Measurements from ENCODE around the gene CHST11. TPM values are rescaled to one million over a fixed set of nuclear protein-coding genes. Genes with fewer than 3 reads are reported as not detected.

CHST11 gene
- total and polyA plus RNA-seq, 9 of the 15 experiments (the other 6 are each of a cell fraction or from before 2014, with no cell fraction given): 2.3 to 38.7 (median 15.0) TPM

GRCh38 chr12:104657726-104658484, 201.2 kb downstream of the CHST11 start:
- Histone ChIP-seq H2AFZ (ENCODE audit: low read depth, low read length) (no peak overlapping the region), H3K79me2 (ENCODE audit: control insufficient read depth, insufficient read depth, low read length) (peaks cover 9% of the 10 kb centered on the region; the same call in 1 of the 3 replicates), H3K4me1 (replicated peaks in 1 of 2; ENCODE audit: control insufficient read depth in 2 of 2, insufficient read depth in 2 of 2, low read length in 2 of 2) (no peaks in the 10 kb centered on the region; a peak in 2 of 5 replicates), H3K9ac (ENCODE audit: insufficient read depth in 1 of 2, low read depth in 2 of 2, low read length in 2 of 2) (no peak overlapping the region), H3K27ac (ENCODE audit: extremely low read depth, low read depth, low read length) (no peak overlapping the region), H3K36me3 (ENCODE audit: control insufficient read depth, insufficient read depth, low read length) (no peaks in the 10 kb centered on the region), H3K27me3 (ENCODE audit: control insufficient read depth in 2 of 2, insufficient read depth in 2 of 2, low read length in 2 of 2) (no peaks in the 10 kb centered on the region), H3K9me3 (replicated peaks; ENCODE audit: control insufficient read depth, insufficient read depth, low read depth, low read length) (no peaks in the 10 kb centered on the region), H3K4me2 (ENCODE audit: insufficient read depth, low read length) (no peak overlapping the region), H3K9me1 (ENCODE audit: control insufficient read depth, insufficient read depth, low read length) (no peaks in the 10 kb centered on the region), H4K20me1 (replicated peaks; ENCODE audit: control insufficient read depth, insufficient read depth, low read length) (peaks cover 18% of the 10 kb centered on the region), H3K4me3 (no peak overlapping the region)
- no peak for TF ChIP-seq ZNF239 (CRISPR knock-in tag; IDR thresholded peaks at IDR 0.05)
- TF ChIP-seq ZNF133 (CRISPR knock-in tag; IDR thresholded peaks at IDR 0.05): no peak
- no peak for TF ChIP-seq ZBTB1 (CRISPR knock-in tag; IDR thresholded peaks at IDR 0.05; ENCODE audit: borderline replicate concordance, low read depth)
- TF ChIP-seq CREBBP (IDR thresholded peaks at IDR 0.05; ENCODE audit: low read depth, low read length): no peak
- no peak for TF ChIP-seq POLR3A (IDR thresholded peaks at IDR 0.05; ENCODE audit: borderline replicate concordance, extremely low read depth, insufficient read depth, insufficient read length)
- TF ChIP-seq PURB (CRISPR knock-in tag; IDR thresholded peaks at IDR 0.05; ENCODE audit: low read depth): no peak
- TF ChIP-seq CREB1 (IDR thresholded peaks at IDR 0.05): no peak
- no peak for TF ChIP-seq CREB1 (CRISPR knock-in tag; IDR thresholded peaks at IDR 0.05)
- TF ChIP-seq CBX8 (IDR thresholded peaks at IDR 0.05; ENCODE audit: borderline replicate concordance, extremely low read depth, low read depth, low read length, poor library complexity, severe bottlenecking): no peak
- no peak for TF ChIP-seq SMARCA4 (IDR thresholded peaks at IDR 0.05)
- TF ChIP-seq ZNF589 (CRISPR knock-in tag; IDR thresholded peaks at IDR 0.05; ENCODE audit: low read depth): no peak
- no peak for TF ChIP-seq YY1 (IDR thresholded peaks at IDR 0.05; ENCODE audit: borderline replicate concordance in 1 of 3, control insufficient read depth in 1 of 3, extremely low read depth in 1 of 3, insufficient read depth in 3 of 3, insufficient read length in 1 of 3, insufficient replicate concordance in 2 of 3, low read depth in 1 of 3, low read length in 2 of 3)
- FAIRE-seq: no peak
- no TSS peak for BruUV-seq (replicated peaks)
- DNase-seq (ENCODE audit: extremely low read depth in 1 of 4, low spot score in 3 of 4): no peak
- POLR2A ChIA-PET: no interaction called here
- intact Hi-C loops (cut with micrococcal nuclease) (no loop called here), in situ Hi-C loops (cut with MboI) (no loop called here)
- CTCF ChIA-PET (ENCODE audit: low intra/inter-chr PET ratio): no interaction called here
- ATAC-seq: no peak
- WGBS (ENCODE audit: insufficient coverage, low coverage, missing lambda C conversion rate): 91% methylated on average over 13 of the region's 13 CpGs
